Activated T-helper 9 cell treated with anti-CD3 and anti-CD28 coated beads, Interleukin-2, amount 50 U/mL, for 16 hours (primary cell): ENCODE data around the gene EPHA3.

Experiments
- DNase-seq: peaks from one replicate; pipeline ENCODE4 v3.0.0-alpha.2; 2020; ENCODE audit warnings: low read depth

Gene EPHA3

GRCh38 chr3:89227634-89228033 is 120.2 kb downstream of the EPHA3 start:
- no peak for DNase-seq

GRCh38 chr3:89232155-89232554 is 124.7 kb downstream of the EPHA3 start:
- DNase-seq: no peak

- DNase-seq: no peak
Measured at GRCh38 chr3:89234620-89235019, 127.2 kb downstream of the EPHA3 start.

GRCh38 chr3:89238846-89239245 is 131.4 kb downstream of the EPHA3 start:
- no peak for DNase-seq

- no peak for DNase-seq
Measured at GRCh38 chr3:89239774-89240173, 132.4 kb downstream of the EPHA3 start.

- DNase-seq: no peak
Measured at GRCh38 chr3:89245612-89246011, 138.2 kb downstream of the EPHA3 start.

GRCh38 chr3:89246326-89246725 is 138.9 kb downstream of the EPHA3 start:
- no peak for DNase-seq

GRCh38 chr3:89250742-89251141 is 143.3 kb downstream of the EPHA3 start:
- DNase-seq: no peak

GRCh38 chr3:89252016-89252415 is 144.6 kb downstream of the EPHA3 start:
- no peak for DNase-seq

GRCh38 chr3:89252860-89253259 is 145.4 kb downstream of the EPHA3 start:
- DNase-seq: no peak

- no peak for DNase-seq
Measured at GRCh38 chr3:89256395-89256794, 149.0 kb downstream of the EPHA3 start.

- no peak for DNase-seq
Measured at GRCh38 chr3:89256882-89257281, 149.5 kb downstream of the EPHA3 start.

GRCh38 chr3:89260721-89261120 is 153.3 kb downstream of the EPHA3 start:
- no peak for DNase-seq

GRCh38 chr3:89261673-89262072 is 154.3 kb downstream of the EPHA3 start:
- no peak for DNase-seq

GRCh38 chr3:89262309-89262929 is 155.0 kb downstream of the EPHA3 start:
- no peak for DNase-seq

- DNase-seq: no peak
Measured at GRCh38 chr3:89264037-89264560, 156.7 kb downstream of the EPHA3 start.

GRCh38 chr3:89266074-89266473 is 158.7 kb downstream of the EPHA3 start:
- DNase-seq: no peak

- DNase-seq: no peak
Measured at GRCh38 chr3:89268059-89268458, 160.6 kb downstream of the EPHA3 start.

GRCh38 chr3:89270201-89270600 is 162.8 kb downstream of the EPHA3 start:
- no peak for DNase-seq

- no peak for DNase-seq
Measured at GRCh38 chr3:89275001-89275400, 167.6 kb downstream of the EPHA3 start.

- DNase-seq: no peak
Measured at GRCh38 chr3:89276116-89276515, 168.7 kb downstream of the EPHA3 start.

GRCh38 chr3:89278302-89279025 is 171.0 kb downstream of the EPHA3 start:
- no peak for DNase-seq

GRCh38 chr3:89280301-89280700 is 172.9 kb downstream of the EPHA3 start:
- DNase-seq: no peak
